Stimulated activated CD4-positive, alpha-beta T cell treated with anti-CD3 and anti-CD28 coated beads, Interleukin-1b, Interleukin-23, amount 100 ng/mL, for 24 hours (primary cell): ENCODE results near the gene SHH.
A peak's percentile ranks its signal among the peaks of the same experiment; 100 is the strongest.

Experiments used
- DNase-seq, 4 experiments: peaks; one replicate each; pipeline ENCODE4 v3.0.0-alpha.2; 2020; ENCODE audit warnings: low read depth in 4 of 4, low spot score in 1 of 4

SHH gene

GRCh38 chr7:155807065-155807671 is 5.1 kb downstream of the SHH start:
- no peak for DNase-seq

GRCh38 chr7:155806096-155806871 is 6.0 kb downstream of the SHH start:
- no peak for DNase-seq

GRCh38 chr7:155805826-155806095 is 6.5 kb downstream of the SHH start:
- DNase-seq: no peak

- peak in 3 of 4 experiments; percentile 36 to 40 (median 39) for DNase-seq
Observed at GRCh38 chr7:155804897-155805825, 7.1 kb downstream of the SHH start.

- no peak for DNase-seq
Observed at GRCh38 chr7:155804431-155804831, 7.8 kb downstream of the SHH start.

- DNase-seq: no peak
Observed at GRCh38 chr7:155803418-155804376, 8.6 kb downstream of the SHH start.

GRCh38 chr7:155802906-155803417 is 9.3 kb downstream of the SHH start:
- no peak for DNase-seq

- DNase-seq: no peak
Observed at GRCh38 chr7:155802291-155802690, 10.0 kb downstream of the SHH start.

- DNase-seq: no peak
Observed at GRCh38 chr7:155800741-155801267, 11.5 kb downstream of the SHH start.

GRCh38 chr7:155800301-155800700 is 12.0 kb downstream of the SHH start:
- no peak for DNase-seq

- DNase-seq: no peak
Observed at GRCh38 chr7:155799514-155799913, 12.7 kb downstream of the SHH start.

GRCh38 chr7:155798673-155799439 is 13.4 kb downstream of the SHH start:
- no peak for DNase-seq

- no peak for DNase-seq
Observed at GRCh38 chr7:155797262-155798250, 14.7 kb downstream of the SHH start.

GRCh38 chr7:155796381-155797261 is 15.6 kb downstream of the SHH start:
- DNase-seq: peak; percentile 49 to 60 (median 56)

- DNase-seq: no peak
Observed at GRCh38 chr7:155795951-155796350, 16.3 kb downstream of the SHH start.

GRCh38 chr7:155795401-155795800 is 16.9 kb downstream of the SHH start:
- DNase-seq: no peak

GRCh38 chr7:155794196-155794595 is 18.1 kb downstream of the SHH start:
- no peak for DNase-seq
